Stimulated activated CD4-positive, alpha-beta T cell treated with anti-CD3 and anti-CD28 coated beads, Interleukin-1b, Interleukin-23, amount 100 ng/mL, for 48 hours (primary cell): ENCODE data around the gene TNNT2.
A peak's percentile ranks its signal among the peaks of the same experiment; 100 is the strongest.

Source experiments
- DNase-seq: peaks from one replicate; pipeline ENCODE4 v3.0.0-alpha.2; 2020

TNNT2 gene

DNA sequence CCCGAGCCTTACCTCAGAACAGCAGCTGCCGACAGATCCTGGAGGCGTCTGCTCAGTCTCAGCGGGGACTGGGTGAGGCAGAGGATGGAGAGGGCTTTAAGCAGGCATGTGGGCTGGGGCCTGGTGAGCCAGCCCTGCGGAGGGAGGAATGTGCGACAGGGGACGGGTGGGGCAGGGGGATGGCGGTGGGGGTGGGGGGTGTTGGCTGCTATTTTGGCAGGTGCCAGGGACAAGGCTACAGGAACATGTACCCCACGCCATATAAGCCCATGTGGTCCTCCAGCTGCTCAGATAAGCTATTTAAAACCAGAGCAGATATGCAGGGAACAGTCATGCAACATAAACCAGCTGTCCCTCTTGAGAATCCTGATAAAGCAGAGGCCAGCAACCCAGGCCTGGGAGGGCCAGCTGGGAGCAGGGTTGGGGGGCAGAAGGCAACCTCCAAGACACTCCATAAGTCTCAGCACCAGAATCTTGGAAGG lies at the start of gene TNNT2:
Gene TNNT2, minus strand, starts transcription at position 70 of the 482 bp plus-strand sequence. CDS start 4,426 bp downstream, outside the sequence.
- DNase-seq, result no peak

DNA sequence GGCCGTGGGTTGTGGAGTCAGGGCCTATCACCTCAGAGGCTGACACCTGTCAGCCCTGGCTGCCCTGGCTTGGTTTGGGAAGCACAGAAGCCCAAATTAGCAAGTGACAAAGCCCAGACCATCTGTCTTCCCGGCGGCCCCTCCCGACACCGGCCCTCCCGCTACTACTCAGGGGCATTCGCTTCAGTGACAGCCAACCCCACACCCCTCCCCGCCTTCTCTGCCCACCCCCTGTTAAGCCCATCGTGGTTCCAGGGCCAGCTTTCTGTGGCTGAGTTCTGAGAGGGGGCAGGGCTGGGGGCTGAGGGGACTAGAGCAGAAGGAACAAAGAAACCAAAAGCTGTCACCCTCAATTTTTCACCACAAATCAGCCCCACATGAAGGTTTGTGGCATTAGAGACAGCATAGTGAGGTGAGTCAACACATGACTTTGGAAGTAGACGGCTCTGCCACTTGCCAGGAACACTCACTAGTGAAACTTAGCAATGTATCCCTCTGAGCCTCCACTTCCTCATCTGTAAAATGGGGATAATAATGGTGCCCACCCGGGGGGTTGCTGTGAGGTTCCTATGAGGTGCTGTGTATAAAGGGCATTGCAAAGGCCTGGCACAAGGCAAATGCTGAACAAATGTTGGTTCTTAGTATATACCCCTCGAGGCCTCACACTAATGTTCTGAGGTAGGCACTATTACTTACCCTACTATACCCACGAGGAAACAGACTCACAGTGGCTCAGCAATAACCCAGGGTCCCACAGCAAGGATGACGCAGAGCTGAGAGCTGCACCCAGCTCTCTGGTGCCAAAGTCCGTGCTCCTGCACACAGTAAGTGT lies 49.2 kb upstream of the TNNT2 start:
- no peak for DNase-seq

DNA sequence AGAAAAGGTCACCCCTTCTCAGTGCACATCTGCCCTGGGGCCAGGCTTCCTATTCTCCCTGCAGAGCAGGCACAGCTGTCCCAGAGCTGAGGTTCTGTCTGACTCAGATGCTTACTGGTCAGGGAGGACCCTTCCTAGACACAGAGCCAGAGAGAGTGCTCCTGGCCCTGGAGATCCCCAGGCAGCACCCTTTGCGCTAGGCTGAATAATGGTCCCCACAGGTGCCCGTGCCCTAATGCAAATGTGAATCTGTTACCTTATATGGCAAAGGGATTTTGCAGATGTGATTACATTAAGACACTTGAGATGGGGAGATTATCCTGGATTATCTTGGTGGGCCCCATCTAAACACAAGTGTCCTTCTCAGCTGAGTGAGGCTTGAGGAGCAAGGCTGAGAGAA lies 46.7 kb upstream of the TNNT2 start:
- no peak for DNase-seq

DNA sequence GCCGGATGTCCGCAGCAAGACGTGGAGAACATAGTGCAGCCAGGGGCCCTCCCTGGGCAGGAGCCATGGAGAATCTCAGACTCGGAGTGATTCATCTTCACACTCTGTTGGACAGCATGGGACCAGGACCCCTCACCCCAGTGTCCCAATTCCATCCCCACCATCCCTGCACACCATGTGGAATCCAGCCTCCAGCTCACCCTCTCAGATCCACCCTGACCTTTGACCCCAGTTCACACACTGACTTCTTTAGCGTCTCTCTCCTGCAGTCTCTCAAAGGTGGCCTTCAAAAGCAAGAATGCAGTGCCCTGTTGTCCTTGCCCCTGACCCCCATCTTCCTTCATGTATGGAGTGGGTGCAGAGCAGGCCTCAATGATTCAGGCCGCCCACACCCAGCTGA lies 46.2 kb upstream of the TNNT2 start:
- DNase-seq, result no peak

DNA sequence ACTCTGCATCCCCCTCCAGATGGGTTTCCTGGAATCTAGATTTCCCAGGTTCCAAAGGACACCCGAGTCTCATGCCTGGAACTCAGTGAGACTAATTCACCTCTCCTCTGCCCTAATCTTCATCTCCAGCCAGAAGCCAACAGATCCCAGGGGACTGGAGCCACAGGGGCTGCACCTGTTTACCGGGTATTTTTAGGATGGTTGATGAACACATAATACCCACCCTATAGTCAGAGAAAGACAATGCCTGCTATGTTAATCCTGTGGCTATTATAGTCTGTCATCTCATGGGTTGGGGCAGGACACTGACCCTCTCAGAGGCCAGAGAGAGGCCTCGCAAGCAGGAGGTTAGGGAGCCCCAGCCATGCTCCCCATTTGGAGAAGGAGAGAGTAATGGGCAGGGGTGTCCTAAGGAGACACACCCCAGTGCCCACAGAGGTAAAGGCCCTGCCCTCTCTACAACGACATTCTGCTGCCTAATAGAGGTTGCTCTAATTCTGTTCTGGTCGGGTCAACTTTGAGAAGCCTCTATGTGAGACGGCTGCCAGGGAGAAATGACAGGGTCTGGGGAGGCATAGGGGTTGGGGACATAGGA lies 45.1 kb upstream of the TNNT2 start:
- no peak for DNase-seq

DNA sequence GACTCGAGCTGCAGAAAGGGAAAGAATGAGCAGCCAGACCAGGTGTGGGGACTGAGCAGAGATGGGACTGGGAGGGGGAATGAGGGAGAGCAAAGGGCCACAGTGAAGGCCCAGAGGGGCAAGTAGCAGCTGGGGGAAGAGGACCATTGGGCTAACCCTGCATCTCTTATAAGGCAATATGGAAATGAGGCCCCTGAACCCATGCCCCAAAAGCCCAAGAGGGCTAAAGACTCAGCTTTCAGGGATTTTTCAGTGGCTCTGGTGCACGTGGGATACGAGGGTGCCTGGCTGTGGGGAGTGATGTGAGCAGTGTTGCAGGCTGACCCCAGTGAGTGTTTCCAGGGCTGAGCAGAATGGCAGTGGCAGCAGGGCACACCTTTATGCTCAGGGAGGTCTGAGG lies 44.5 kb upstream of the TNNT2 start:
- no peak for DNase-seq

DNA sequence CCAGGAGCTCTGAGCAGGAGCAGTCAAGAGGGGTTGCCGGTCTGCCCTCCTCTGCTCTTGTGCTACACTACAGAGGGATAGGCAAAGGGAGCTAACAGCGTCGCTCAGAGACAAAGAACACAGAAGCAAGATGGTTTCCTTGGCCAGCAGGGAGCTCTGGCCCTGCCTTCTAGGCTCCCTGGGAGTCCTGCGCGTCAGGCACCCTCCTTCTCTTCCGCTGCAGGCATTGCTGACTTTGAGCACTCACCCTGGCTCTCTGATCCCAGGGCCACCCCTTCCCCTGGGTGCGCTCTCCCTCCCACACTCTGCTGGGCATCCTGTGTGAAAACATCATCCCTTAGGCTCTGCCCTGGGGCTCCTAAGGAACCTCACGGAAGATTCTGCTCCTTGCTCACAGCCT lies 43.6 kb upstream of the TNNT2 start:
- DNase-seq, result no peak

DNA sequence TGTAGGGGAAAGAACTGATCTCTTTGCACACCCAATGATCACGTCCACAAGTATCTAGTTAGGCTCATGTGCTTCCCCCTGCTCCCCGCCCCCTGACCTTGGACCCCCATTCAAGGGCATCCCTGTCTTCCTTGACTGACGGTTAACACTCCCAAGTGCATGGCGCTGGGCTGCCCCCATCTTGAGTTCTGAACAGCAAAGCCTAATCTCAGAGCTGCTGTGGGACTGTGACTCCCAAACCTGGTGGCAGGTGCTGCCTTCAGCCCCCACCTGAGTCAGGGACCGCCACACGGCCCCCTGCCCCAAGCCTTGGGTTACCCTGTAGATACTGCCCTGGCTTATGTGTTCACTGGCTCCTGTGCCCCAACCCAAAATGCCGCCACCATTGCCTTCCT lies 43.1 kb upstream of the TNNT2 start:
- DNase-seq, result no peak

DNA sequence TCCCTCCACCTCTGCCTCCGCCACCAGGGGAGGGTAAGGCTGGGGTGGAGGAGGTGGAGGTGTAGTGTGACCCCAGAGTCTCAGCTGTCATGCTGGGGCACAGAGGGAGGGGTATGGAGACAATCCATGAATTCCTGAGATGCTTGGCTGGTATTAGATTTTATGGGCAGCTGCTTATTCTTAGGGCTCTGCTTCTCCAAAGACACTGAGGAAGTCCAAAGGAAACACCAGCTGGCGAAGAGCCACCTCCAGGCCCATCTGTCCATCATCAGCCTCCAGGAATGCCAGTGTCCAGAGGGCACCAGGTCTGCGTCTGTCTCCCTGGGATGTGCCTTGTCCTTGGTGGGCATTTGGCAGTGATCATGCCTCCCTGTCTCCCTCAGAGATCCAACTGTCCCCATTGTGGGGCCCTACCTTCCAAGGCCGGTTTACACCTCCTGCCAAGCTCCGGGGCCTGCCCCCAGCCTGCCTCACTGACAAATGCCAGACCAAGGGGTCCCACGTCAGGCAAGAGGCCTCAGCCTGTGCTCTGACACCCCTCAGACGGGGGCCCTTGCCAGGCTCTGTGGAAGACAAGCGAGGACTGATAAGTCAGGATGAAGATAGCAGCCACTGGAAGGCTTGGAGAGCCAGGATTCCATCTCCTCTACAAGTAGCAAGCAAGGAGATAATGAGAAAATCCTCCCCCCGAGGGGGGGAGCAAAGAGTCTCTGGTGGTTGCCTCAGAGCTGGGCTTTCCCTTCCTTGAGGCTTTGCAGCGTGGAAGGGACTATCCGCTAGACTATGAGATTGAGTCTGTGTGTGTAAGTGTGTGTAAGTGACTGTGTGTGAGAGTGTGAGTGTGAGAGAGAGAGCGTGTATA lies 42.5 kb upstream of the TNNT2 start:
- no peak for DNase-seq

DNA sequence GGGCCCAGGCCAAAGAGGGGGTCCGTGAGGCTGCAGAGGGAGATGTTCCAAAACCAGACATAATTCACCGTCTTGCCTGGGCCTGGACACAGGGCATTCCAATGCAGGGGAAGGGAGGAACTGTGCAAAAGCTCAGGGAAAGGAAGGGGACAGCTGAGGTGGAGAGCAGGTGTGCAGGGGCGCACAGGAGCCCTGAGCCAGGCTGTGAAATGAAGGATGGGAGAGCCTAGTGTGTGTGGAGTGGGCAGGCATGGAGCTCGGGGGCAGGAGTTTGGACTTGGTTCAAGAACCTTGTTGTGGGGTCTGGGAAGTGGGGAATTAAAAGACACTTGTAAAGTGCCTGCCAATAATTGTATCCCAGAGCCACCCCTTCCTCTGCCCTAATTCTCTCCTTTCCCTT lies 41.8 kb upstream of the TNNT2 start:
- DNase-seq, result no peak

DNA sequence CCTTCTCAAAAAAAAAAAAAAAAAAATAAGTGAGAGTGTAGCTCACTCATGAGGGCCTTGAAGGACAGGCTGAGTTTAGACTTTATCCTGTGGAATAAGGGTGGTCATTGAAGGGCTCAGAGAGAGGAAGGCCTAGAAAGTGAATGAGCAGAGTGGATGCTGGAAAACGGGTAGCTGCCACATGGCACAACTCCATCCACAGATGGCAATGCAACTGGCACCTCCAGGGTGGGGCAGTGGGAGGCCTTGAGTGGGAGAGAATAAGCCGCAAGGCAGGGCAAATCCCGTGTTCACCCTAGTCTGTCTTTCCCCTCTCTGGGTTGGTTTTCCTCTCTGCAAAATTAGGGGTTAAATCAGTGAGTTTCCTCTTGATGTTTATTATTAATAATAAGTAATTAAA lies 41.0 kb upstream of the TNNT2 start:
- no peak for DNase-seq

DNA sequence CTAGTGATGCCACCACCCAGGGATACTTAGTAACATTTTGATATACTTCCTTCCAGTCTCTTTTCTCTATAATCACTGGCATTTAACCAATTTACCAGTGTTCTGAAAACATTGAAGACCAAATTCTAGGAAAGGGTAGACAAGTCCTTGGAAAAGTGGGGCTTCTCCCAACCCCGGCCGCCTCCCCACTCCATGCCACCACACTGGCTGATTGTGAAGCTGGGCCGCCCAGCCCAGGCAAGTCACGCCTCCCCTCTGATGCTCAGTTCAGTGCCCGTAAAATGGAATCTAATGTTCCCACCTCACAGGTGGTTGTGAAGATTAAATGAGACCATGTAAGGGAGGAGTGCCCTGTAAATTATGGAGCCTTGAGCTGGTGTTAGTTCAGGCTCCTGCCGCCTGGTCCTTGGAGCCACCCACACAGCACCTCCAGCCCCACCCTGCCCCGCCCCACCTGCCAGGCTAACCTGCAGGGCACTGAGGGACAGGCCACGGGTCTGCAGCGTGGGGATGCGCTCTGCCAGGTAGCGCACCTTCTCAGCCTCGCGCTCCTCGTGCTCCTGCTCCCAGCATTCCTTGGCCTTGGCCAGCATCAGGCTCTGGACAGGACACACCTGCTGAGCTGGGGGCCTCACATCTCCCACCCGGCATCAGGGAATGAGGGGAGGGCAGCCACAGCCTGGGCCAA lies 36.7 kb upstream of the TNNT2 start:
- no peak for DNase-seq

DNA sequence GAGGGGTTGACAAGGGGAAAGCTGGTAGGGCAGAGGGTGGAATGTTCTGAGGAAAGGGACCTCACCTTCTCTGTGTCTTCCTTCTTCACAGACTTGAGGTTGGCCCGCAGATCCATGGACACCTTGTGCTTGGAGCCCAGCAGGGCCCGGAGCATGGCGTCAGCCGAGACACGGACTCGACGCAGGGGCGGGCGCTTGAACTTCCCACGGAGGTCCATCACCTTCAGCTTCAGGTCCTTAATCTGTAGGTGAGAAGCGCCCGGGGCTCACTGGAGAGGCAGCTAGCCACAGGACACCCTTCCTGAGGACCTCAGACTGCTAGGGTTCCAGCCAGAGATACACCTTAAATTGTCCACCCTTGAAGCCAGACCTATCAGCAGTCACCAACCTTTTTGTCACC lies 33.8 kb upstream of the TNNT2 start:
- no peak for DNase-seq

DNA sequence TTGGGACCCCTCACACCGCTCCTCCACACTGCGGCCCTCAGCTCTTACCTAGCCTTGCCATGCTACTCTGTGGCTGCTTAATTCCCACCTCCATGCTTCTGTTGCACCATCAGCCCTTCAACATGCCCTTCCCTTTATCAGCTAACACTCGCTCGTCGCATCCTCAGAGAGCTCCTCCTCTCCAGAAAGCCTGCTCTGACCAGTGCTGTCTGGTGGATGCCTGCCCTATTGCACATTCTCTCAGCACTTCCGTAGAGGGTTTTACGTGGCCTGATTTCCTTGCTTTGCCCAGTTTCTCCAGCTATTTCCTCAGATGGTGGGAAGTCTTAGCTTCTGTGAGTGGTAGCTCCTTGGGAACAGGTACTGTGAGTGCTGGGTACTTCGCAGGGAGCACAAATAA lies 32.0 kb upstream of the TNNT2 start:
- no peak for DNase-seq

DNA sequence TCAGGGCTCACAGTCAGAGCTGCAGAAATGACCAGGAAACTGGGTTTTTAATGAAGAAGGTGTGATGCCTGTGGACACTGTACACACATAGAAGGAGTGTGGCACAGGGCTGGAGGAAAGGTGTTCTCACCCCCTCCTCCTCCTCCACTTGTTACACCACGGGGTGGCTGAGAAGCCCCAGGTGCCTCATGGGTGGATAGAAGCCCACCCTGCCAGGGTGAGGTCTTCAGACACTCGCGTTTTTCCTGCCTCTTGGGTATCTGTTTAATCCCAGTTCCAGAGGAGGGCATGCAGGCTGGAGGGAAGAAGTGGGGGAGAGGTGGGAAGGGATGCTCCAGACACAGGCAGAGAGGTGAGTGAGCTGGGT lies 31.3 kb upstream of the TNNT2 start:
- no peak for DNase-seq

DNA sequence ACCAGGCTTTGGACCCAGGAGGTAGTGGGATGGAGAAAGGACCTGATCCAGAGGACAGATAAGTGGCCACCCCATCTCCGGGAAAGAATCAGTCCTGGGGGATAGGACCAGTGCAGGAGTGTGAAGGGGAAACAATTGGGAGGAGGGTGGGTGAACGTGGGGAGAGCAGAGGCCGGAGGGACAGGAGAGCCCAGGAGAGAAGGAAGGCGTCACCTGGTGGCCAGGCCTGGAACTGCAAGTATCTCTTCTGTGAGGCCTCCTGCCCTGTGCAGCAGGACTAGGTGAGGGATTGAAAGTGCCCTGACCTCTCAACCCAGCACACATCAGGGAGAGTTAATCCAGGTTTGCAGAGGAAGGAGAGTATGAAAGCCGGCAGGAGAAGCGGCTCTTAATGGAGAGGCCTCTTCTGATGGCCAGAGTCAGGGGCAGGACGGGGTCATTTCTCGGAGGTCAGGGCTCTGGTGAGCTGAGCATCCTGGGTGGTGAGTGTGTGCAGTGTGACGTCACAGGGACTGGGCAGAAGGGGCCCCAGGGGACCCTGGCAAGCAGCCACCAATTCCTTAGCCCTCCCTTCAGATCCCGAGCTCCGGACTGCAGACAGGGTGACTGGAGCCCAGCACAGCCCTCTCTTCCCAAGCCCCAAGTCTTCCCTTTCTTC lies 30.8 kb upstream of the TNNT2 start:
- DNase-seq, result peak; percentile 70

DNA sequence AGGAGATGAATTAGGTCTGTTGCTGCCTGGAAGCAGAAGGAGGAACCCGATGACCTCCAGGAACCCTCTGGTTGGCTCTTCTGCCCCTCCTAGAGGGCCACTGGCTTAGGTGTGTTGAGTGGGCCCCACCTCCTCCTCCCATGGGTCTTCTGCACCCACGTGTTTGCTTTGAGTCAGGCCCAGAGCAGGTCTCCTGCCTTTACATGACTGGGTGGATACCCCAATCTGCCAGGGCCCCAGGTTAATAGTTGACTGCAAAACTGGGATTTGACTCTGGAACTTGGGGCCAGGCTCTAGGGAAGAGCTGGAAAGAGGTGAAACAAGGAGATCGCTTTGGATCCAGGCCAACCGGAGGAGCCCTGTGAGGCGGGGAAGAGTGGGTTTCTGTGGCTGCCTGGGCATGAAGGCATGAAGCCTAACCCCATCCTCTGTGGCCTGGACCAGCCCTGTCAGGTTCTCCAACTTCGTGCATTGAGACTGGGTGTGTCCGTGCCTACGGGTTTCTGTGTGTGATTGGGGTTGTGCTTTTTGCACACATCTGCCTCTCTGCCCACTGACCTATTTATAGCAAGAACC lies 29.4 kb upstream of the TNNT2 start:
- no peak for DNase-seq

DNA sequence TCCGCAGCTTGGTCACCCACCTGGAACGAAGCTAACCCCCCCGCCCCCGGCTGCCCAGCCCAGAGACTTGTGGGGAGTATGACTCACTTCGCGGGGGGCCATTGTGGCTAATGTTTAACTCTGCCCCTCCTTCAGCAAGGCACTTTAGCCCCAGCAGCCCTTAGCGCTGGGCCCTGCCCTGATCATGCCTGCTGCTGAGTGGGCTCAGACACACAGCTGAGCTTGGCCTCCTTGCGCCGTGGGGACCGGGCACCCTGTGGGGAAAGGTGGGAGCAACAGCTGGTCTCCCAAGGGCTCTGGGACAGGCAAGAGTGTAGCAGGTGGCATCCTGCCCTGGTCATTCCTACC lies 28.0 kb upstream of the TNNT2 start:
- DNase-seq, result no peak

DNA sequence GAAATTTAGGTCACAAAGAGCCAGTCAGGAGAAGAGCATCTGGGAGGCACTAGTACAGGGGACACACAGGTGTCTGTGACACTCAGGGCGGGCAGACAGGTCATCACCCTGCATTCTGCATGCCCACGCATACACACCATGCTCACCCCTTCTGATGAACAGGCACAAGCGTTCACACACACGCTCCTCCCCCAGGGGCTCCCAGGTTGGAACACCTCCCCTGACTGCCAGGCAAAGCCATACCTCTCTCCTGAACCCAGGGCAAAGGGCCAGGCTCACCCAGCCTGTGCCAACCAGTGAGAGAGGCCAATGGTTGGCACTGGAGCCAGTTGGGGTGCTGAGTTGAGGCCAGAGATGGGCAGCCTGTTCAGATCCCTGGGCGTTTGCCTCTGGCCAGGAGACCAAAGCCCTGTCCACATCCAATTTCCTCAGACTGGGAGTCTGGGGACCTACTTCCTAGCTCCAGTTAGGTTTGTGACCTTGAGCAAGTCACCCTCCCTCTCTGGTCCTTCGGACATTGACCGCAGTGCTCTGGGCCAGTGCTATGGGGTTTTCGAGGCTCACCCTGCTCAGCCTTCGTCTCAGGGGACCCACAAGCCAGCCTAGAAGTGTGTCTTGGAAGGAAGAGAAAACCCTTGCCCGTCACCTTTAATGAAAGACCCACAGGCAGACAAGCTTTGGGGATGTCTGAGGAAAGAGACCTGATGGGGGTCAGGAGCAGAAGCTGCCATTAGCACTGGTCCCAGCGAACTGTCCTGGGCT lies 27.4 kb upstream of the TNNT2 start:
- no peak for DNase-seq

DNA sequence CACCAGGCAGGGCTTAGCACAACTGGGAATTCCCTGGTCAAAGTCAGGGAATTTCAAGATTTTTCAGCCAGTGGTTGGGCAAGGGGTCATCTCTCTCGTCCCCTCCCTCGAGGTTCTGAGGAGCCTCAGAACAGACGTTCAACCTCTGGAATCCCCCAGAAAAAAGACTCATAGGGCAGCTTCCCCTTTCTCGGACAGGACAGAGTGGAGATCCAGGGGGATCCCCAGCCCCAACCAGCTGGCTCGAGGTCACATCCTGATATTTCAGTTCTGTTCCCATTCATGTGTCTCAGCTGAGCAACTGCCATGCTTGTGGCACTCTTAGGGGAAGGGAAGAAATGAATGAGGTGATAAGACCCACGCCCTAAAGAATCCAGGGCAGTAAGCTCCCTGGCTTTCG lies 26.6 kb upstream of the TNNT2 start:
- no peak for DNase-seq

DNA sequence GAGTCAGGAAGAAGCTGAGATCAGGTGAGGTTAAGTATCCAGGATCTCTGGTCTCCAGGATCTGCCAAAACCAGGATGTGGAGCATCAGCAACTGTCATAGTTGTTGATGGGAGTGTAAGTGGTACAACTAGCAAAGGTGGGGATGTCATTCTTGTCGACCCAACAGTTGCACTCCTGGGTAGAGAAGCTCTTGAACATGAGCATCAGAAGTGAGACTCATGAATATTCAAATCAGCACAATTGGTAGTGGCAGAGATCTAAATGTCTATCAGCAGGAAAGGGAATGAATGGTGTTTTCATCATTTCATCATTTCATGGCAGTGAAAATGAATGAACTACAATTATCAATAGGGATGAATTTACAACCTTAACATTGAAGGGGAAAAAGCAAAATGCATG lies 25.9 kb upstream of the TNNT2 start:
- no peak for DNase-seq

DNA sequence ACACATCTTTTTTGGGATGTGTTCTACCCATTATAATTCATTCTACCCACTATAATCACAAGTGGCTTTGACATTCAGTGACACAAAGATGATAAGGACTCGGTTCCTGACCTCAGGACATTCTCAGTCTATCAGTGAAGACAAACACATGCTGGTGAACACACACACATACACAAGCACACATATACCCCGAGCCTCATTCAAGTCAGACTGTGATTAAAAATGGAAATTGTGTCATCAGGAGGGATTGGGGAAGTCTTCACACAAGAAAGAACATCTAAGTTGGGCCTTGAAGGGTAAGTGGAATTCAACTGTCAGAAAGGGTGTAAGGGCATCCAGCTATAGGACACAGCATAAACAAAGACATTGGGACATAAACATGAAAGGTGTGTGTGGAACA lies 24.2 kb upstream of the TNNT2 start:
- DNase-seq, result no peak
